NCI-H446 (cell line): Measurements from ENCODE around the gene RRBP1.

Experiments used
- DNase-seq, 2 experiments: peaks; one replicate each; lab custom pipeline; 2025; lab: John Stamatoyannopoulos, UW

RRBP1 gene

DNA sequence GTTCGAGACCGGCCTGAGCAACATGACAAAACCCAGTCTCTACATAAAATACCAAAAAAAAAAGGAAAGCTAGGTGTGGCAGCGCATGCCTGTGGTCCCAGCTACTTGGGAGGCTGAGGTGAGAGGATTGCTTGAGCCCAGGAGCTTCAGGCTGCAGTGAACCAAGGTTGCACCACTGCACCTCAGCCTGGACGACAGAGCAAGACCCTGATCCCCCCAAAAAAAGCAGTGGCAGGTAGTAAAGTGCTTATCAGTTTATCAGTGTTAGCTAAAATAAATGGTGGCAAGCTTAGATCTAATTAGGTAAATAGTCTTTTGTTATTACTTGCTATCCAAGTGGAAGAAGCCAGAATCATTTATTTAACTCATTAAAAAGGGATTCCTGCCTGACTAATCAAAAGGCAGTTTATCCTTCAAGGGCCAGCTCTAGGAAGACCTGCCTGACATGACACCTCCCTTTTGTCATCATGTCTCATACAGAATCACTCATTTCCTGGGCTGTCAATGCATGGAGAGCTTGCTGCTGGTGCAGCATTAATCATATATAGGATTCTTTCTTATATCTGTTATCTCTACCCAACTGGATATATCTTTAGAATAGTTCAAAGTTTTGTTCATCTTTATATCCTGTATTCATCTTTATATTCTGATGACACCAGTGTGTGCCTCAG, 102.5 kb downstream of the RRBP1 start:
- DNase-seq, result no peak

DNA sequence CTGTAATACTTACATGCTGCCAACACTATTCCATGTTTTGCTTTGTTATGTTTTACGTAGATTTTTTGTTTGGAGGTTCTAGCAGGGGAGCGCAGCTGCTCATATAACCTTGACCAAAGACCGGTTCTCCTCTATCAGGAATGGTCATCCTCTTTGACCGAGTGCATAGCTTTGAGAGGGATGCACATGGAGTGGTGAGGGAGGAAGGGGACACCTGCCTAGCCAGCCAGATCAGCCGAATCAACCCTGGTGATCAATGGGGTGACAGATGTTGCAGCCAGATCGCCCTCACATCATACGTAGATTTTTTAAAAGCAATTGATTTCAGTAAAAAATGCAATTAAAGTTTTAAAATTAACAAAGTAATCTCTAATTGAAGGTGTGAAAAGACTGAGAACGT, 105.8 kb downstream of the RRBP1 start:
- DNase-seq, result no peak

DNA sequence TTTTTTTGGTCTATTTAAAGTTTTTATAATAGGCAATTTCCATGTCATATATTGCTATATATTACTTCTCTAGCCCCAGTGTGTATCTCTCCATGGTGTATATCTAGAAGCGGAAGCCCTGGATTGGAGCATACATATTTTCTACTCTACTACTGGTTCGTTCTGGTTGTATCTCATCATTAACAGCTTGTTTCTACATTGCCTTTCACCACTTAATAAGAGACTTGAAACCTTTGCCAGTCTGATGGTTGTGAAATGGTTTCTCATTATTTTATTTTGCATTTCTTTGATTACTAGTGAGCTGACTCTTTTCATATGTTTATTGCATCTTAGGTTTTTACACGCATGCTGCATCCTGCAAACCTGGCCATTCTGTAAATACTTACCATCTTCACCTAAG, 108.6 kb downstream of the RRBP1 start:
- no peak for DNase-seq

DNA sequence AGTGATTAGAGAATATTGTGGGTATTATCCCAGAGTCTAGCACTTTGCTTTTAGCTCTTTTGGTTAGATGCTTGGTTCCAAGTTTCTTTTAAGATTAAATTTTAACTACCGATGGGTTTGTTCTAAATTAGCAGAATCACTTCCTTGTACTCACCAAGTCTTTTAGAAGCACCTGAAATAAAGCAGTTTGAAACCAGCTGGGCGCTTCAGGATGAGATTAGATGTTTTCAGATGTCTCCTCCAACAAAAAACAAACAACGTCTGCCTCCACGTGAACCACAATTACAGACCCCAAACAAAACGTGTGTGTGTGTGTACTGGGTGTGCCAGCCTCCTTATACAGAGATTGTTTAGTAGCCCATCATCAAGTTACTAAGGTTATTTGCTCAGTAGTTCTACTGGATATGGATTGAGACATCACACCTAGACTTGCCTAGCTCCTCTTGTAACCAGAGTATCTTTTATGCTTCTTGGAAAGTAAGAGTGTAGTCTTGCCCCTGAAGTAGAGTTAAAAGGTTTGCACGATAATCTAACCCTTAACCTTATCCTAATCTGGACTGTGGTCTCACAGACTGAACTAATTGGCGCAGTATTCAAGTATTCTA, 109.9 kb downstream of the RRBP1 start:
- DNase-seq, result no peak

DNA sequence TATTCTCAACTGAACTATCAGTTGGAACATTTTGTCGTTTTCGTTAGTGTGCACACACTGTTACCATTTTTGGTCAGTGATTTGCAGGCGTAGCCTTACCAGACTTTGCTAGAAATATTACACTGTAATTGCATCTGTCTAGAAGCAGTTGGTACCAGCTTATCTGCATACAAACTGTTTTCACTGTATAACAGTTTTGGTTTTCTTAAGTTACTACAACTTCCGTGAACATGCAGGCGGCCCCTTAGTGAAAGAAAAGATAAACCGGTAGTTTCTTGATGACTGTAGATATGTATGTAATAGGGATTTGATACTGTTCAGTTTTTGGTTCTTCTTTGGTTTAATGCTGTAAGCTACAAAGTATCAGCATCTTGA, 110.9 kb downstream of the RRBP1 start:
- no peak for DNase-seq

DNA sequence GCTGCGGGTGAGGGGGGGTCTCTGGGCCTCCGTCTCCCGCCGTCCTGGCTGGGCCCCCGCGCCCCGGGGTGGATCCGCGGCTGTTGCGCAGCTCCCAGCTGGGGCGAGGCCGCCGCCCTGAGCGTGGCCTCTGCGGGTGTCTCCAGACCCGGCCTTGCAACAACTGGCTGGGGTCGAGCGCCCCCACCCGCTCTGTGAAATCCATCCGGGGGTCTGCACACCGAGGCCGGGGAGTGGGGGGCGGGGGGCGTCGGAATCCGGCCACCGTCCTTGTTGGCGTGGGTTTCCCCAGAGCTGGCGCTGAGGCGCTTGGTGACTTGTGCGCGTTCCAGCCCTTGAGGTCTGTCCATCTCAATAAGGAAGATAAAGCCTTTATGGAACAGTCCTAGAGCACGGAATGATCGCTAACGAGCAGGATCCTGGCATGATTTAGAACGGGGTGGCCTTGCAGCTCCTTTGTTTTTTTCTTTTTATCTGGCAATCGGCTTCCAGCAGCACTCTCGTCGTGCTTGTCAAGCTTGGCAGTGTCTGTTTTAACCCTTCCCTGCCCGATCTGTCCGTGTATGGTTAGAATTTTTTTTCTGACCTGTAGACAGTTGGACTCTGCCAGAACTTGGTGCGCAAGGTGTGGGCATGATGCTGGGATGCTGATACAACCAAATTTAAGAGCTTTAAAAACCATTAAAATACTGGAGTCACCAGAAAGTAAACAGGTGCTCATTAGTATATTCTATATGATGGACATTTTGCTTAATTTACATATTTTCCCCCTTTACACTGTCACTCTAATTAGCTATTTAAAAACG, 111.5 kb downstream of the RRBP1 start:
- peak in 1 of 2 experiments; percentile 25 for DNase-seq

DNA sequence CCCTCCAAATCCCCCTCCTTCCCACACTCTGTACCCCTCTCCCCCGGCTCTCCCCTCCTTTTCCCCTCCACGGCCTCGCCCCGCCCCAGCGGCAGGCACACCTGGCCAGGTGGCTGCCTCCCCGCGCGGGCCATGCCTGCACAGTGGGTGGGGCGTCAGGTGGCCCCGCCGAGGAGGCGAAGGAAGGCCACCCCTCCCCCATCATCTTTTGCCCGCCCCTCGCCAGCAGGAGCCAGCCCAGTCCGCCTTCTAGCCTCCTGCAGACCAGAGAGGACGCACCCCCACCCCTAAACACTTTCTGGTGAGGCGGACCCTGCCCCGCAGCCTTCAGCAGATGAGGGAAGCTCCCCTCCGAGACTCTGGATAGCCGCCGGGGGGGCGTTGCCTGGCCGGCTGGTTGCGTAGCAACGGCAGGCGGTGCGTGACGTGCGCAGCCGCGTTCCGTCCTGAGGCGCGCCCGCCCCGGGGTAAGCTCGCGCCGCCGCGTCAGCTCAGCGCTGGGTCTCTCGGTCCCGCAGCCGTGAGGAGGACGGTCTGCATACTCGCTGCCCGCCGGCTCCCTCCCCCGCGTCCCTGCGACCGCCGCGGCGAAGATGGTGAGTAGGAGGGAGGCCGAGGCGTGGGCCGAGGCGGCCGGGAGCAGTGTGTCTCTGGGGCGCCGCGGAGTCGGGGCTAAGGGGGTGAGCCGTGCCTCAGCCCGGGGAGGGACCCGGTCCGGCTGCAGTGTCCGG, 112.3 kb downstream of the RRBP1 start, which contains the start of gene DSTN:
TSS of gene DSTN (plus strand) at position 460 of the 731 bp plus-strand sequence. CDS start at position 594, 134 bp downstream.
- peak; percentile 85 to 94 for DNase-seq

DNA sequence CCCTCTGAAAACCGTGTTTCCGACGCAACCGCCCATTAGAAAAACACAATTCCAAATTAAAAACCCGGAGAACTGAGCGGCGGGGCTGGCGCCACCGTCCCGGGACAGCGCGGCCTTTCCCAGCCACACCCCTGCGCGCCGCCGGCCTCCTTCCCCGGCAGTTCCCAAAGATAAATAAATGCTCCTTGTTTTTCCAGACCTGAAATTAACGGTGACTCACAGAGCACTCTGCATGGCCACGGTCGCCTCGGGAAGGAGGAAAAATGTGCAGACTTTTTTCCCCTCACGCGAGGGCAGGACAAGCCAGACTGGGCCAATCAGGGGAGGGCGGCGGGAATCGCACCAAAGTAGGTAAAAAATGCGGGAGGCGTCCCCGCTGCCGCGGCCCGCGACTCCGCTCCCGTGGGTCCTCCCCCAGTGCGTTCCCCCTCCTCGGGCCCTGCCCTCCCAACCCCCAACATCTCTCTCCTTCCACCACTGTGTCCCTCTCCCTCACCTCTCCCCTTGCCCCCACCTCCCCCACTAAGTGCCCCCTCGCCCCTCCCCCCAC, 113.0 kb downstream of the RRBP1 start:
- no peak for DNase-seq

DNA sequence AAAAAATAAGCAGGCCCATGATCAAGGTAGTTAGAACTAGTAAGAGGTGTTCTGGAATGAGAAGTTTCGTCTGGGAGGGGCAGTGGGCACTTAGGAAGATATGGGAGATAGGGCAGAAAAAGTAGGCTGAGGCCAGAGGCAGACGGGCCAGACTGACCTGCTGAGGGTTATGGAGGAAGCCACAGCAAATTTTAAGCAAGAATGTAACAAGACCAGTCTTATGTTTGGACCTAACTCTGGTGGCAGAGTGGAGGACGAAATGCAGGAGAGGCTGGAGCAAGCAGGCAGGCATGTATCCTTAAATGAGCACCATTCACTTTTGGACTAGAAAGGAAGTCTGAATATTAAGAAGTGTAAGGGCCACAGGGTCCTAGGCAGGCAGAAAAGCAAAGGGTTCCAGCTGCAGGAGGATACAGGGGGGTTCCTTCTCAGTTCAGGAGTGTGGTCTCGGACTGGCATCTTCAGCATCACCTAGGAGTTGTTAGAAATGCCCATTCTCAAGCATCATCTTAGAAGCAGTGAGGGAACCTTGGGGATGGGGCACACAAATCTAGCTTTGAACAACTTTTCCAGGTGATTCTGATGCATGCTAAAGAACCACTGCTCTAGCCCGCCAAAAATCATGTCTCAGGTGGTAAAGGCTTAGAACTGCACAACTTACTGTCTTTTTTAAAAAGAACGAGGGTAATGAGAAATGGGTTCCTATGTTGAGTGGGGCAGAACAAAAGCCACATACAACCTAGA, 113.8 kb downstream of the RRBP1 start:
- DNase-seq, result no peak

DNA sequence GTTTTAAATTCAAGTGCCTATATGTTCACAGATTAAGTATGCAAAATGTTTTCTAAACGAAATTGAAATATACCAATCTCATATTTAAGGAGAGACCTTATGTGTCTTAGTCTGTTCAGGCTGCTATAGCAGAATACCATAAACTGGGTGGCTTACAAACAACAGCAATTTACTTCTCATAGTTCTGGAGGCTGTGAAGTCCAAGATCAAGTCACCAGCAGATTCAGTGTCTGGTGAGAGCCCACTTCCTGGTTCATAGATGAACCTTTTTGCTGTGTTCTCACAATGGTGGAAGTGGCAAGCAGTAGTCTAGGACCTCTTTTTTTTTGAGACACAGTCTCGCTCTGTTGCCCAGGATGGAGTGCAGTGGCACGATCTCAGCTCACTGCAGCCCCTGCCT, 115.7 kb downstream of the RRBP1 start:
- no peak for DNase-seq

DNA sequence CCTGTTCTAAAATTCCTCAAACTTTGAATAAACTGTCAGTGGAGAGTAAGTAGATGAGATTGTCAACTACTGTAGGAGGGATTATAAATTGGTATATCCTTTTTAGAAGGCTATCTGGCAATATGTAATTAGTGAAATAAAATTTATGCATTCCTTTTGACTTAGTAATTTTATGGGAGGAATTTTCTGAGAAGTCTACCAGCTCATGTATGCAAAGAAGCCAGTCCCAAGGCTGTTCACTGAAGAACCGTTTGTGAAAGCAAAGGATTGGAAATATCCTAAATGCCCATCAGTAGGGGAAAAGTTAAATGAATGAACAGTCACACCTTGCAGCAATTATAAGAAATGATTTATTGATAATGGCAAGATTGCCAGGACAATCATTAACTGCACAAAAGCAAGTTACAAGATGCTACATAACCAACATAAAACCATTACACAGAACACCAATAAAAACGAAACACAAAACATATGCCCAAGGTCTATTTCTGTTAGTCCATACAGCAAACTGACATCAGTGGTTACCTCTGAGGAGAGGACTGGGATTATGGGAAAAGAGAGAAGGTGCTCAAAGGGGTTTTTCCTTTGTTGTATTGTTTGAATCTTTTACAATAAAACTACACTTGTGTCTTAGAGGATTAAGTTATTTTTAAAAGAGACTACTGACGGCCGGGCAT, 116.7 kb downstream of the RRBP1 start:
- DNase-seq, result no peak
